Measurements from ENCODE around the gene OTOR. TPM values are rescaled to one million over a fixed set of nuclear protein-coding genes. Genes with fewer than 3 reads are reported as not detected.

OTOR gene
- total and polyA plus RNA-seq, 11 donors = not detected

GRCh38 chr20:16714242-16714641 lies 33.9 kb upstream of the OTOR start:
- H3K27ac ChIP-seq = no peak overlapping the region
- intact Hi-C loops (cut with DNase I) = loop anchor here in 1 of 10 donors (10.0 kb wide), 1 partner anchor 199 kb away; no protein-coding TSS in a partner anchor
- no peak overlapping the region for H3K4me3 ChIP-seq
- H3K4me1 ChIP-seq = peaks cover 0 to 11% (median 0%) of the 10 kb centered on the region in 12 donors
- no peak for TF ChIP-seq POLR2A (IDR thresholded peaks at IDR 0.05)
- TF ChIP-seq, protein P1, sequence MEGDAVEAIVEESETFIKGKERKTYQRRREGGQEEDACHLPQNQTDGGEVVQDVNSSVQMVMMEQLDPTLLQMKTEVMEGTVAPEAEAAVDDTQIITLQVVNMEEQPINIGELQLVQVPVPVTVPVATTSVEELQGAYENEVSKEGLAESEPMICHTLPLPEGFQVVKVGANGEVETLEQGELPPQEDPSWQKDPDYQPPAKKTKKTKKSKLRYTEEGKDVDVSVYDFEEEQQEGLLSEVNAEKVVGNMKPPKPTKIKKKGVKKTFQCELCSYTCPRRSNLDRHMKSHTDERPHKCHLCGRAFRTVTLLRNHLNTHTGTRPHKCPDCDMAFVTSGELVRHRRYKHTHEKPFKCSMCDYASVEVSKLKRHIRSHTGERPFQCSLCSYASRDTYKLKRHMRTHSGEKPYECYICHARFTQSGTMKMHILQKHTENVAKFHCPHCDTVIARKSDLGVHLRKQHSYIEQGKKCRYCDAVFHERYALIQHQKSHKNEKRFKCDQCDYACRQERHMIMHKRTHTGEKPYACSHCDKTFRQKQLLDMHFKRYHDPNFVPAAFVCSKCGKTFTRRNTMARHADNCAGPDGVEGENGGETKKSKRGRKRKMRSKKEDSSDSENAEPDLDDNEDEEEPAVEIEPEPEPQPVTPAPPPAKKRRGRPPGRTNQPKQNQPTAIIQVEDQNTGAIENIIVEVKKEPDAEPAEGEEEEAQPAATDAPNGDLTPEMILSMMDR (IDR thresholded peaks at IDR 0.05) = no peak
- DNase-seq (no peak), ATAC-seq (peak in 3 of 4 donors; percentile 55 to 76 (median 63))
- 47 to 59% (median 53%) methylated on average over 5 of the region's 5 CpGs for WGBS, 4 donors
- H3K9me3 ChIP-seq = no peaks in the 10 kb centered on the region
- H3K27me3 ChIP-seq = peaks cover 0 to 5% (median 0%) of the 10 kb centered on the region in 9 donors
- H3K36me3 ChIP-seq = no peaks in the 10 kb centered on the region

- peaks cover 0 to 9% (median 0%) of the 10 kb centered on the region in 9 donors for H3K27me3 ChIP-seq
- no peak for DNase-seq
- 52 to 65% (median 53%) methylated on average over 4 of the region's 4 CpGs for WGBS, 4 donors
- H3K36me3 ChIP-seq = no peaks in the 10 kb centered on the region
- H3K27ac ChIP-seq = no peak overlapping the region
- ATAC-seq = no peak
- H3K9me3 ChIP-seq = no peaks in the 10 kb centered on the region
- TF ChIP-seq POLR2A (IDR thresholded peaks at IDR 0.05) = no peak
- TF ChIP-seq, protein P1 (IDR thresholded peaks at IDR 0.05) = no peak
- no peak overlapping the region for H3K4me3 ChIP-seq
- H3K4me1 ChIP-seq = peaks cover 0 to 11% (median 0%) of the 10 kb centered on the region in 12 donors
- intact Hi-C loops (cut with DNase I) = loop anchor here in 1 of 10 donors (10.0 kb wide), 1 partner anchor 200 kb away; no protein-coding TSS in a partner anchor
These were observed 33.4 kb upstream of the OTOR start for GRCh38 chr20:16714751-16715150.

- WGBS, 4 donors = 64 to 75% (median 68%) methylated on average over 1 of the region's 1 CpG
- no peak for ATAC-seq
- Histone ChIP-seq H3K4me3 (no peak overlapping the region), H3K9me3 (peaks cover 0 to under 1% (median 0%) of the 10 kb centered on the region in 12 donors), H3K36me3 (no peaks in the 10 kb centered on the region), H3K27ac (no peak overlapping the region), H3K4me1 (peaks cover 0 to 4% (median 0%) of the 10 kb centered on the region in 12 donors), H3K27me3 (peaks cover 0 to 31% (median 8%) of the 10 kb centered on the region in 9 donors)
- intact Hi-C loops (cut with DNase I) = loop anchor here in 1 of 10 donors (10.0 kb wide), 1 partner anchor 205 kb away; no protein-coding TSS in a partner anchor
- no peak for DNase-seq
- TF ChIP-seq, protein P1 (IDR thresholded peaks at IDR 0.05) = no peak
- no peak for TF ChIP-seq POLR2A (IDR thresholded peaks at IDR 0.05)
These were observed 28.7 kb upstream of the OTOR start for GRCh38 chr20:16719421-16719820.

GRCh38 chr20:16729080-16729479 lies 19.1 kb upstream of the OTOR start:
- 89 to 98% (median 95%) methylated on average over 1 of the region's 1 CpG for WGBS, 4 donors
- TF ChIP-seq, protein P1 (IDR thresholded peaks at IDR 0.05) = no peak
- no peak for TF ChIP-seq POLR2A (IDR thresholded peaks at IDR 0.05)
- DNase-seq = no peak

More at GRCh38 chr20:16729080-16729479, 19.1 kb upstream of the OTOR start:
- peak overlapping the region in 4 of 12 donors; percentile 83 to 89 (median 86) for H3K27ac ChIP-seq
- peaks cover 0 to 8% (median 0%) of the 10 kb centered on the region in 12 donors for H3K9me3 ChIP-seq
- peaks cover 6 to 40% (median 14%) of the 10 kb centered on the region in 12 donors for H3K4me1 ChIP-seq
- peaks cover 0 to 33% (median 14%) of the 10 kb centered on the region in 9 donors for H3K27me3 ChIP-seq
- no peak for ATAC-seq
- H3K36me3 ChIP-seq = peaks cover 0 to 26% (median 24%) of the 10 kb centered on the region in 9 donors
- intact Hi-C loops (cut with DNase I) = loop anchor here in 5 of 10 donors (2.0 to 10.0 kb wide), 3 partner anchors 152 to 156 kb away; partner anchors contain the start of gene KIF16B (in 4 of the 5)
- H3K4me3 ChIP-seq = peak overlapping the region in 11 of 12 donors; percentile 85 to 98 (median 92)

Measured in heart left ventricle (tissue), 16 donors.